ENCODE data around the gene NDUFAF5.

NDUFAF5 gene

GRCh38 chr20:13824459-13824858 is 39.6 kb downstream of the NDUFAF5 start:
- no peak for DNase-seq

- no peak for DNase-seq
Observed at GRCh38 chr20:13825465-13825864, 40.6 kb downstream of the NDUFAF5 start.

GRCh38 chr20:13831476-13831875 is 46.6 kb downstream of the NDUFAF5 start:
- DNase-seq = no peak

GRCh38 chr20:13838664-13839063 is 53.8 kb downstream of the NDUFAF5 start:
- DNase-seq = no peak

GRCh38 chr20:13839421-13840092 is 54.7 kb downstream of the NDUFAF5 start:
- peak; percentile 95 for DNase-seq

GRCh38 chr20:13840093-13840465 is 55.3 kb downstream of the NDUFAF5 start:
- DNase-seq = no peak

GRCh38 chr20:13841206-13841605 is 56.4 kb downstream of the NDUFAF5 start:
- no peak for DNase-seq

GRCh38 chr20:13844296-13844695 is 59.5 kb downstream of the NDUFAF5 start:
- DNase-seq = no peak

GRCh38 chr20:13851279-13851678 is 66.5 kb downstream of the NDUFAF5 start:
- DNase-seq = peak; percentile 25

GRCh38 chr20:13852306-13852705 is 67.5 kb downstream of the NDUFAF5 start:
- peak; percentile 67 for DNase-seq

- DNase-seq = no peak
Observed at GRCh38 chr20:13855613-13856012, 70.8 kb downstream of the NDUFAF5 start.

- no peak for DNase-seq
Observed at GRCh38 chr20:13856354-13856753, 71.5 kb downstream of the NDUFAF5 start.

GRCh38 chr20:13857304-13857703 is 72.5 kb downstream of the NDUFAF5 start:
- no peak for DNase-seq

GRCh38 chr20:13857961-13858360 is 73.1 kb downstream of the NDUFAF5 start:
- no peak for DNase-seq

GRCh38 chr20:13858439-13858838 is 73.6 kb downstream of the NDUFAF5 start:
- DNase-seq = peak; percentile 45

GRCh38 chr20:13858871-13859270 is 74.0 kb downstream of the NDUFAF5 start:
- no peak for DNase-seq

GRCh38 chr20:13862245-13862644 is 77.4 kb downstream of the NDUFAF5 start:
- no peak for DNase-seq

GRCh38 chr20:13863244-13863643 is 78.4 kb downstream of the NDUFAF5 start:
- DNase-seq = no peak

GRCh38 chr20:13865156-13865555 is 80.3 kb downstream of the NDUFAF5 start:
- peak; percentile 82 for DNase-seq

- DNase-seq = peak; percentile 67
Observed at GRCh38 chr20:13865791-13866351, 81.0 kb downstream of the NDUFAF5 start.

GRCh38 chr20:13868331-13868730 is 83.5 kb downstream of the NDUFAF5 start:
- peak; percentile 94 for DNase-seq

GRCh38 chr20:13870170-13870748 is 85.4 kb downstream of the NDUFAF5 start:
- DNase-seq = no peak
